GM18498 (cell line): Measurements from ENCODE around the gene KRT80.

Source experiments
- ATAC-seq: cut with Tn5 transposase; IDR thresholded peaks from one replicate; pipeline ENCODE4 v1.9.1; 2021; ENCODE audit warnings: mild to moderate bottlenecking, moderate library complexity; ENCODE audit not compliant: unreplicated experiment

KRT80 gene

GRCh38 chr12:52141875-52142274 lies 49.9 kb downstream of the KRT80 start:
- ATAC-seq, result no peak

- no peak for ATAC-seq
Observed at GRCh38 chr12:52141306-52141705, 50.5 kb downstream of the KRT80 start.

DNA sequence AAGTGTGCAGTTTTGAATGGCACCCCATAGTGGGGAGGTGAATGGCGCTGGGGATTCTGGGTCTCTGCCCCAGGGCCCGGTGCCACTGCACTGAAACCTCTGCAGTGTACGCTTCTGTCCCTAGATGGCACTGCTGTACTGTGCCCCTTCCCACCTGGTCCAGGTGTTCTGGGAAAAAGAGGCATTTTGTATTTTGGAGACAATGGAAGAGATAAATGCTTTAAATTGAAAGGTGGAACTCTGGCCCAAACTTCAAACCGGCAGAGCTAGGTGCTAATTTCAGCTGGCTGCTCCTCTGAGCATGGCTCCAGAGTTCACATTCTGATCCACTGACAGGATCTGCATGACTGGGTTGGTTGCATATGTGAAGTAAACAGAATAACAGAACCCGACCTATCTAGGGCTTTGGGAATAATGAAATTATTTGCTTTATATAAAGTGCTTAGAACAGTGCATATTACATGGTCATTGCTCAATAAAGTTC lies 52.2 kb downstream of the KRT80 start:
- no peak for ATAC-seq

- ATAC-seq, result no peak
Observed at GRCh38 chr12:52139147-52139546, 52.7 kb downstream of the KRT80 start.

DNA sequence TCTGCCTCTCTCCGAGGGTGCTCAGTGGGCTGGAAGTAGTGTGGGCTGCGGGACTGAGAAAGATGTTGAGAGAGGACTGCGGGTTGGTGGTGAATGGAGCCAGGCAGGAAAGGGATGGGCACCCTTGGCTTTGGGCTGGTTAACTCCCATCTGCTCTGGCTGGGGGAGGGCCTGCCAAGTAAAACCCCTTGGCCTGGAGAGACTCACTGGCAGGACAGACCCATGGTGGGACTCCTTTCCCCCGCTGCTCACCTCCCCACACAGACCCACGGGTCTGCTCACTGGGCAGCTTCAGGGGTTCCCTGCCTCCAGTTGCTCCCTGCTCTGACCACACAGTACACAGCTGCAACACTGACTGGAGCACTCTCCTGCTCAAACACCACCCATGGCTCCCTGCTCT lies 54.1 kb downstream of the KRT80 start:
- ATAC-seq, result no peak

DNA sequence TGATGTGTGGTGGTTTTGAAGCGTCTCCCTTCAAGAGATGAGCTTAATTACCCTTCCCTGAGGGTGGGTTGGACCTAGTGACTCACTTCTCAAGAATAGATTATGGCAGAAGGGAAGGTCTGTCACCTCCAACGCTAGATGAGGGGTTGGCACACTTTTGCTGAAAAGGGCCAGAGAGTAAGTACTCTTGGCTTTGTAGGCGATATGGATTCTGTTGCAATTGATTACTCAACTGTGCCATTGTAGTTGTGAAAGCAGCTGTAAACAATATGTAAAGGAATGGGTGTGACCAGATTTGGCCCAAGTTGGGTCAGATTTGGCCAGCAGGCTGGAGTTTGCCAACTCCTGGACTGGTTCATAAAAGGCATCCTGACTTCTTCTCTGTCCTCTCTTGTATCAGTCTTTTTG lies 59.1 kb downstream of the KRT80 start:
- no peak for ATAC-seq

GRCh38 chr12:52130711-52131110 lies 61.1 kb downstream of the KRT80 start:
- no peak for ATAC-seq

DNA sequence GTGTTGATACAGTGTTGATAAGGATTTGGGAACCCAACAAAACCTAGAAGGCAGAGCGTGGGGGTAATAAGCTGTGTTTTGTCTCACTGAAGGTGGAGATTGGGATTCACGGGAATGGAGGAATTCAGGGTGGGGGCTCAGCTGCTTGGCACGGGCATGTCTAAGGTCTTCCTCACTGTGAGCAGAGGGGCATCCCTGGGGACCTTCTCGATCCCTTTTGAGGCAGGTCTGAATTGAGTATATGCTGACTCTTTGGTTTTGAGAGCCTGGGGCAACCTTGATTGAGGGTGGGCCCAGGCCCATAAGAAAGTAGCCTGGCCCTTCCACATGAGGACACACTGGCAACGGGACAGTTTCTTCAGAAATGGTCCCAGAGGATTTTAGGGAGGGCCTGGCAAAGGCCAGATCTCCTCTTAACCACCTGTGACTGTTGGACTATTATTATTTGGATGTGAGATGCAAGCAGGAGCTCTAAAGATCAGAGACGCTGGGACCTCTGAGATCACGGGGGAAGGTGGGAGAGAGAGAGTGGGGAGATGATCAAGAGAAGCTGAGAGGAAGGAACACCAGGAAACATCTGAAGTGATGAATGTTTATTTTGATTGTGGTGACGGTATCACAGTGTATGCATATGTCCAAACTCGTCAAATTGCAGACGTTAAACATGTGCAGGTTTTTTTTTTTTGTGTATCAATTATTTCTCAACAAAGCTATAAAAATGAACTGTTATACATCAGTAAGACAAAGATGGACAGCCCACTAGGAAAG lies 63.9 kb downstream of the KRT80 start:
- ATAC-seq, result no peak

- ATAC-seq, result no peak
Observed at GRCh38 chr12:52126605-52127578, 64.9 kb downstream of the KRT80 start.

DNA sequence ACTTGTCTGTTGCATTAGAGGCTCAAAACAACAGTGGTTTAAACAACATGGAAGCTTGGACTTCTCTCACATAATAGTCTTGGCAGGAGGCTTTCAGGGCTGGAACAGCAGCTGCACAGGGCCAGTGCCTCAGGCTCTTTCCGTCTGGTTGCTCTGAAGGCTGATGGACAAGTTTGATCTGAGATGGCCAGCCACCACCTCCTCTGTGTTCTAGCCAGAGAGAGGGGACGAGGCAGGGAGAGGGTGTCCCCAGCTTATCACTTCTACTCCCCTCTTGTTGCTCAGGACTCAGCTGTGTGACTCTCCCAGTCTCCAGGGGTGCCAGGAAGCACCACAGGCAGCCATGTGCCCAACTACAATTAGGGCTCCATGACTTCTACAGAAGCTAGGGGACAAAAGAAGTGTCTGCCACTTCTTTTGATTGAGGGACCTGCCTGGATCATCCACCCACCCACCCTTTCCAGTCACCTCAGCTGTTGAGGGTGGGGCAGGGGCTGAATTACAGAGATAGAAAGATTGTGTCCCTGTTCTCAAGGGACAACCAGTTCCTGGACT lies 65.7 kb downstream of the KRT80 start:
- no peak for ATAC-seq

GRCh38 chr12:52125476-52125900 lies 66.3 kb downstream of the KRT80 start:
- ATAC-seq, result no peak

DNA sequence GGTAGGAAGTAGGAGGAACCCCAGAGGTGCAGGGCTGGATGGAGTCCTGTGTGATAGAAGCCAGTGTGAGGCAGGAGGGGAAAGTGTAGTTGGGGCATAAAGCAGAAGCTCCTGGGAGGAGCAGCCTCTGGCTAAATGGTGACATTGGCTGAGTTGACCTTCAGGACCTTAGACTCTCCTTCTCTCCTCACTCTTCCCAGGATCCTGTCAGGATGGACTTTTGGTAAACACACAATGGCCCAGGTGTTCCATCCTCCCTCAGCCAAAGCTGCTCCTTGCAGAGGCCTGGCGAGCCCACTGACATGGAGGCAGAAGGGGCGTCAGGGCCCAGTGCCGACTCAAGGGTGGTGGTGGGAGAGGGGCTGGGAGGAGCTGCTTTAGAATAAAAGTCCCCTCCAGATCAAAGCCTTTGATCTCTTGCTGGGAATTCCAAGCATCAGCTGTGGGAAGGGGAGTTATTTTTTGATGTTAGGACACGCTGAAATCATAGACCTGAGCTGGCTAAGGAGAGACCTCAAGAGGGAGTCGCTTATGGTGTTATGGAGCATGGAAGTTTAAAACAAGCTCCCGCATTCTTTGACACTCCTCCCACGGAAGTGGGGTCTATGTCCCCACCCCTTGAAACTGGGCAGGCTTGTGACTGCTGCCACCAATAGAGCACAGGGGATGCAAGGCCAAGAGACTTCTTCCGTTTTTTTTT lies 68.2 kb downstream of the KRT80 start:
- ATAC-seq, result no peak

DNA sequence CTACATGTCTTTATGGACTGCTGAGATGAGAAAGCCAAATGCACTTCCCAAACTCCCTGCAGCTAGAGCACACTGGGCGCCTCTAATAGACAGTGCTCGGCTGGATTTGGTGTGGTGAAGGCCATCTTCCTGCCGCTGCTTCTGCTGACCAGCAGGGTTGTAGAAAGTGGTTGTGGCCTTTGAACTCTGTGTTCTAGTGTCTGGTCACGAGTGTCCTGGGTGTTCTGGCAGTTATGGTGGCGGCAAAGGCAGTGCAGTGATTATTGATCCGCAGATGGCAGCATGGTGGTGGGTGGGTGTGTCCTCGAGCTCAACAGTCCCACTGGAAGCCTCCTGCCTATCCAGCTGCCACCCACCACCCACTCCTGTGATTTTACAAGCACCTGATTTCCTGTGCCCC lies 68.9 kb downstream of the KRT80 start:
- ATAC-seq, result no peak

GRCh38 chr12:52122540-52122871 lies 69.3 kb downstream of the KRT80 start:
- ATAC-seq, result no peak

DNA sequence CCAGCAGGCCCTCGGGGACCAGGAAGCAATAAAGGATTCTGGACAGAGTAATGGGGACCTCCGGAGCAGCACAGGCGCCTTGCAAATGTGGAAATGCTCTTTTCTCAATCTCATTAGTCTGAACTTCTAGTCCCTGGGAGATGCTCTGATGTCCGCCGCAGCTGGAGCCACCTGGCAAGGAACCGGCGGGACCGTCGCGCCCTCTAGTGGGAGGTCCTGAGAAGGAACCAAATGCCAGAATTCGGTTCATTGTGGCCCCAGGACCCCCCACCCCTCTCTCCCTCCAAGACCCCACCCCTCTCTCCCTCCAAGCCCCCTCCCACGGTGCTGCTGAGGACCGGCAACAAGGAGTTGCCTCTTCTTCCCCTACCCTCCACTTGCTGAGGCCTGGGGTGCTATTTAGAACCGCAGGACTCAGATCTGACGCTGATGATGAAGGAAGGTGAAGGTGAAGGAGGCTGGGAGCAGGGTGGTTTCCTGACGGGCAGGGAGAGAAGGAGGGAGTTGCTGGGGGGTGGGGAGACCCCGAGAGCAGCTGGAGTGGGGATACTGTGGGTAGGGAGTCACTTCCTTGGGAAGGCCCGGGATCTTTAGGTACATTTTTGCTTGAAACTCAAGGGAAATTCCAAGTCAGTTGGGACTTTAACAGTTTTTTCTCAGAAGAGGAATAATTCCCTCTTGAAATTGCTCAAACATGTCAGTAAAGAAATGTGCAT lies 69.8 kb downstream of the KRT80 start:
- no peak for ATAC-seq

- ATAC-seq, result no peak
Observed at GRCh38 chr12:52120951-52121823, 70.6 kb downstream of the KRT80 start.

GRCh38 chr12:52119398-52120254 lies 72.2 kb downstream of the KRT80 start:
- no peak for ATAC-seq
